Breast epithelium (tissue), 4 donors: ENCODE measurements around the gene PREP. TPM values are rescaled to one million over a fixed set of nuclear protein-coding genes. Genes with fewer than 3 reads are reported as not detected.

Experiments
- DNase-seq, 2 donors: peaks; one replicate each; pipeline ENCODE4 v3.0.0-alpha.2; 2019; ENCODE audit warnings: low spot score in 2 of 2
- H3K27ac ChIP-seq, 2 donors: fragments of 200-600 bp; sonication (generic) in 1 of 2; one replicate each; pipeline ENCODE4 v1.5.1; 2016 to 2019; ENCODE audit warnings: mild to moderate bottlenecking in 1 of 2
- H3K27me3 ChIP-seq, 2 donors: fragments of 200-600 bp; sonication (generic) in 1 of 2; one replicate each; pipeline versions ENCODE4 v1.5.1 to v1.6.0; 2017 to 2019; ENCODE audit warnings: control low read depth in 1 of 2, mild to moderate bottlenecking in 1 of 2
- H3K36me3 ChIP-seq: fragments of 200-600 bp; one replicate; pipeline ENCODE4 v1.5.1; 2019
- H3K4me1 ChIP-seq, 2 donors: fragments of 200-600 bp; sonication (generic); one replicate each; pipeline ENCODE4 v1.5.1; 2016 to 2019; ENCODE audit warnings: control low read depth in 1 of 2
- H3K4me3 ChIP-seq, 3 donors: fragments of 200-600 bp; sonication (generic); 1 replicate in 2 of 3; 2 replicates in 1 of 3; pipeline ENCODE4 v1.5.1; 2016 to 2019; ENCODE audit warnings: mild to moderate bottlenecking in 3 of 3, moderate library complexity in 2 of 3
- H3K9me3 ChIP-seq, 2 donors: fragments of 200-600 bp; sonication (generic) in 1 of 2; one replicate each; pipeline ENCODE4 v1.5.1; 2016 to 2019; ENCODE audit warnings: control low read depth in 1 of 2
- CTCF ChIP-seq, 3 donors: fragments of 450-650 bp; IDR thresholded peaks; one replicate each; pipeline ENCODE4 v1.5.1; 2016 to 2017; ENCODE audit warnings: antibody characterized with exemption in 3 of 3, mild to moderate bottlenecking in 3 of 3, moderate library complexity in 3 of 3
- POLR2A ChIP-seq: fragments of 450-650 bp; IDR thresholded peaks from one replicate; pipeline ENCODE4 v1.6.1; 2016; ENCODE audit warnings: antibody characterized with exemption, mild to moderate bottlenecking, moderate library complexity
- POLR2AphosphoS5 ChIP-seq, 3 donors: sonication (generic); formaldehyde crosslinking; IDR thresholded peaks; one replicate each; pipeline ENCODE4 v1.6.1; 2017; ENCODE audit warnings: antibody characterized with exemption in 3 of 3
- intact Hi-C: fragments of 100-400 bp; cut with DNase I; formaldehyde crosslinking; loops from one replicate; pipeline ENCODE4 v1.15.1; 2023; ENCODE audit warnings: low total_unique reads
- total RNA-seq, 3 donors: library from RNA; depleted of rRNA; stranded (reverse); fragments of >200 nt; gene quantifications; one replicate each; pipeline ENCODE4 v1.1.0, GENCODE V29; 2016

PREP gene
- total RNA-seq, 3 donors from 2014 or later = 18.4 to 22.3 (median 19.6) TPM

- no peaks in the 10 kb centered on the region for H3K9me3 ChIP-seq
- H3K4me1 ChIP-seq = no peaks in the 10 kb centered on the region
- H3K36me3 ChIP-seq = no peaks in the 10 kb centered on the region
- H3K27ac ChIP-seq = peak overlapping the region; percentile 8 to 19
- H3K27me3 ChIP-seq = no peaks in the 10 kb centered on the region
- intact Hi-C loops = no loop called here
- no peak for TF ChIP-seq POLR2AphosphoS5 (IDR thresholded peaks at IDR 0.05)
- no peak for TF ChIP-seq CTCF (IDR thresholded peaks at IDR 0.05)
- TF ChIP-seq POLR2A = no peak
- no peak for DNase-seq
- peak overlapping the region in 1 of 3 donors; percentile 17 for H3K4me3 ChIP-seq
These were observed 38.6 kb downstream of the PREP start for GRCh38 chr6:105364243-105364642.

- Histone ChIP-seq H3K4me1 (no peaks in the 10 kb centered on the region), H3K9me3 (no peaks in the 10 kb centered on the region), H3K4me3 (no peak overlapping the region), H3K27me3 (no peaks in the 10 kb centered on the region), H3K36me3 (no peaks in the 10 kb centered on the region), H3K27ac (peak overlapping the region; percentile 5 to 8)
- intact Hi-C loops = no loop called here
- no peak for TF ChIP-seq POLR2A
- DNase-seq = no peak
These were observed 39.7 kb downstream of the PREP start for GRCh38 chr6:105363100-105363754.

- peaks cover 0 to 6% of the 10 kb centered on the region in 2 donors for H3K9me3 ChIP-seq
- DNase-seq = no peak
- H3K27me3 ChIP-seq = no peaks in the 10 kb centered on the region
- no peaks in the 10 kb centered on the region for H3K36me3 ChIP-seq
- intact Hi-C loops = no loop called here
- H3K4me1 ChIP-seq = no peaks in the 10 kb centered on the region
- H3K27ac ChIP-seq = no peak overlapping the region
- H3K4me3 ChIP-seq = no peak overlapping the region
- TF ChIP-seq POLR2AphosphoS5 (IDR thresholded peaks at IDR 0.05) = peak in 1 of 3 donors; percentile 50
- TF ChIP-seq POLR2A = no peak
These were observed 43.2 kb downstream of the PREP start for GRCh38 chr6:105359419-105360370.

- H3K4me3 ChIP-seq = no peak overlapping the region
- H3K27me3 ChIP-seq = no peaks in the 10 kb centered on the region
- H3K27ac ChIP-seq = no peak overlapping the region
- DNase-seq = no peak
- no peaks in the 10 kb centered on the region for H3K36me3 ChIP-seq
- intact Hi-C loops = no loop called here
- H3K4me1 ChIP-seq = no peaks in the 10 kb centered on the region
- peaks cover 0 to 6% of the 10 kb centered on the region in 2 donors for H3K9me3 ChIP-seq
- TF ChIP-seq POLR2AphosphoS5 (IDR thresholded peaks at IDR 0.05) = no peak
- TF ChIP-seq CTCF (IDR thresholded peaks at IDR 0.05) = no peak
- TF ChIP-seq POLR2A = no peak
These were observed 45.7 kb downstream of the PREP start for GRCh38 chr6:105357165-105357564.

GRCh38 chr6:105352037-105352617, 50.8 kb downstream of the PREP start:
- TF ChIP-seq POLR2A (no peak), POLR2AphosphoS5 (IDR thresholded peaks at IDR 0.05) (no peak), CTCF (IDR thresholded peaks at IDR 0.05) (no peak)
- Histone ChIP-seq H3K27ac (no peak overlapping the region), H3K27me3 (no peaks in the 10 kb centered on the region), H3K4me3 (no peak overlapping the region), H3K4me1 (no peaks in the 10 kb centered on the region), H3K9me3 (peaks cover 0 to 6% of the 10 kb centered on the region in 2 donors), H3K36me3 (no peaks in the 10 kb centered on the region)
- intact Hi-C loops = no loop called here
- no peak for DNase-seq

- intact Hi-C loops = no loop called here
- Histone ChIP-seq H3K4me3 (no peak overlapping the region), H3K27me3 (no peaks in the 10 kb centered on the region), H3K9me3 (no peaks in the 10 kb centered on the region), H3K36me3 (no peaks in the 10 kb centered on the region), H3K4me1 (no peaks in the 10 kb centered on the region), H3K27ac (no peak overlapping the region)
- TF ChIP-seq POLR2A (no peak), CTCF (IDR thresholded peaks at IDR 0.05) (no peak), POLR2AphosphoS5 (IDR thresholded peaks at IDR 0.05) (no peak)
- no peak for DNase-seq
These were observed 54.0 kb downstream of the PREP start for GRCh38 chr6:105348897-105349296.
